Skeletal muscle tissue (tissue), 4 donors: ENCODE data around the gene UBR2. TPM values are rescaled to one million over a fixed set of nuclear protein-coding genes. Genes with fewer than 3 reads are reported as not detected.
"Not testable (repeated sequence)": the region's sequence is repeated elsewhere in the genome, so short reads cannot be mapped to it uniquely, and the experiment has no call there.

Experiments
- H3K27ac ChIP-seq: one replicate; pipeline ENCODE4 v1.7.0; 2013; ENCODE audit warnings: mild to moderate bottlenecking, low read depth, low read length, inconsistent platforms
- H3K27me3 ChIP-seq, 3 donors: one replicate each; pipeline ENCODE4 v1.7.0; 2013; ENCODE audit warnings: low read length in 3 of 3; ENCODE audit not compliant: control insufficient read depth in 3 of 3, insufficient read depth in 3 of 3
- H3K36me3 ChIP-seq, 3 donors: one replicate each; pipeline ENCODE4 v1.7.0; 2013; ENCODE audit warnings: low read length in 3 of 3; ENCODE audit not compliant: control insufficient read depth in 3 of 3, insufficient read depth in 3 of 3
- H3K4me1 ChIP-seq, 3 donors: one replicate each; pipeline ENCODE4 v1.7.0; 2013; ENCODE audit warnings: low read length in 3 of 3, mild to moderate bottlenecking in 3 of 3; ENCODE audit not compliant: control insufficient read depth in 3 of 3, insufficient read depth in 3 of 3
- H3K4me3 ChIP-seq, 3 donors: one replicate each; pipeline ENCODE4 v1.7.0; 2013; ENCODE audit warnings: low read length in 3 of 3
- H3K9ac ChIP-seq, 3 donors: one replicate each; pipeline ENCODE4 v1.7.0; 2013; ENCODE audit warnings: low read length in 3 of 3, mild to moderate bottlenecking in 3 of 3, moderate library complexity in 2 of 3, low read depth in 1 of 3
- H3K9me3 ChIP-seq, 3 donors: one replicate each; pipeline ENCODE4 v1.7.0; 2013; ENCODE audit warnings: low read length in 3 of 3; ENCODE audit not compliant: control insufficient read depth in 3 of 3
- total RNA-seq: library from RNA; depleted of rRNA; stranded (reverse); fragments of >200 nt; gene quantifications from one replicate; pipeline ENCODE4 v1.2.3, GENCODE V29; 2014
- donor health status: Osteomylitis.

Gene UBR2
- total RNA-seq, 1 donor from 2014 or later, result 24.0 TPM

- Histone ChIP-seq H3K9ac (no peak overlapping the region), H3K36me3 (peaks cover 23 to 61% (median 48%) of the 10 kb centered on the region in 3 donors), H3K4me3 (no peak overlapping the region), H3K9me3 (no peaks in the 10 kb centered on the region), H3K4me1 (no peaks in the 10 kb centered on the region), H3K27ac (no peak overlapping the region), H3K27me3 (no peaks in the 10 kb centered on the region)
These were observed 73.9 kb downstream of the UBR2 start for GRCh38 chr6:42637681-42638080.

GRCh38 chr6:42642794-42643193, 79.0 kb downstream of the UBR2 start:
- H3K27ac ChIP-seq, result no peak overlapping the region
- no peak overlapping the region for H3K9ac ChIP-seq
- no peaks in the 10 kb centered on the region for H3K27me3 ChIP-seq
- H3K36me3 ChIP-seq, result peaks cover 26 to 68% (median 50%) of the 10 kb centered on the region in 3 donors
- H3K9me3 ChIP-seq, result no peaks in the 10 kb centered on the region
- H3K4me1 ChIP-seq, result no peaks in the 10 kb centered on the region
- no peak overlapping the region for H3K4me3 ChIP-seq

GRCh38 chr6:42644211-42644610, 80.4 kb downstream of the UBR2 start:
- Histone ChIP-seq H3K4me1 (no peaks in the 10 kb centered on the region), H3K27ac (no peak overlapping the region), H3K9ac (no peak overlapping the region), H3K4me3 (no peak overlapping the region), H3K27me3 (no peaks in the 10 kb centered on the region), H3K9me3 (no peaks in the 10 kb centered on the region), H3K36me3 (peaks cover 28 to 66% (median 55%) of the 10 kb centered on the region in 3 donors)

GRCh38 chr6:42652024-42652746, 88.4 kb downstream of the UBR2 start:
- Histone ChIP-seq H3K4me1 (no peaks in the 10 kb centered on the region), H3K9ac (no peak overlapping the region), H3K27ac (no peak overlapping the region), H3K4me3 (no peak overlapping the region), H3K9me3 (no peaks in the 10 kb centered on the region), H3K36me3 (peaks cover 16 to 53% (median 53%) of the 10 kb centered on the region in 3 donors), H3K27me3 (no peaks in the 10 kb centered on the region)

GRCh38 chr6:42653851-42654250, 90.0 kb downstream of the UBR2 start:
- H3K36me3 ChIP-seq, result peaks cover 20 to 59% (median 56%) of the 10 kb centered on the region in 3 donors

DNA sequence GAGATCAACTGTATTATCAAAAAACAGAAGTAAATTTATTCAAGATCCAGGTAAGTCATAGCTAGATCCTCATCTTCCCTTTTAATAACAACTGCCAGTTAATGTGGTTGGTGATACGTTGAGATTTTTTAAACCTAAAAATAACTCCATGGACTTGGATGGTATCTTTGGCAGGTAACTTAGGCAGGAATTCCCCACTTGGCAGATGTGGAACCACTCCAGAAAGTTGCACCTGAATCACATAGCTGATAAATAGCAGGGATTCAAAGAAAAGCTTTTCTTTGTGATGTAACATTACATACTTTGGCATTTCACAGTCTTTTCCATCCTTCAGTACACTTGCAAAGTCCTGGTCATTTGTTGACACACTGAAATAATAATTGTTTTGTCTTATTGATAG, 96.0 kb downstream of the UBR2 start:
- Histone ChIP-seq H3K4me1 (peaks cover 0 to 5% (median 4%) of the 10 kb centered on the region in 3 donors), H3K36me3 (peaks cover 22 to 55% (median 49%) of the 10 kb centered on the region in 3 donors), H3K27ac (no peak overlapping the region), H3K9me3 (no peaks in the 10 kb centered on the region), H3K9ac (peak overlapping the region in 1 of 3 donors; percentile 24), H3K27me3 (no peaks in the 10 kb centered on the region), H3K4me3 (no peak overlapping the region)

More at GRCh38 chr6:42653851-42654250, 90.0 kb downstream of the UBR2 start:
- Histone ChIP-seq H3K9me3 (no peaks in the 10 kb centered on the region), H3K27me3 (no peaks in the 10 kb centered on the region), H3K4me1 (no peaks in the 10 kb centered on the region), H3K9ac (no peak overlapping the region), H3K4me3 (no peak overlapping the region), H3K27ac (no peak overlapping the region)

DNA sequence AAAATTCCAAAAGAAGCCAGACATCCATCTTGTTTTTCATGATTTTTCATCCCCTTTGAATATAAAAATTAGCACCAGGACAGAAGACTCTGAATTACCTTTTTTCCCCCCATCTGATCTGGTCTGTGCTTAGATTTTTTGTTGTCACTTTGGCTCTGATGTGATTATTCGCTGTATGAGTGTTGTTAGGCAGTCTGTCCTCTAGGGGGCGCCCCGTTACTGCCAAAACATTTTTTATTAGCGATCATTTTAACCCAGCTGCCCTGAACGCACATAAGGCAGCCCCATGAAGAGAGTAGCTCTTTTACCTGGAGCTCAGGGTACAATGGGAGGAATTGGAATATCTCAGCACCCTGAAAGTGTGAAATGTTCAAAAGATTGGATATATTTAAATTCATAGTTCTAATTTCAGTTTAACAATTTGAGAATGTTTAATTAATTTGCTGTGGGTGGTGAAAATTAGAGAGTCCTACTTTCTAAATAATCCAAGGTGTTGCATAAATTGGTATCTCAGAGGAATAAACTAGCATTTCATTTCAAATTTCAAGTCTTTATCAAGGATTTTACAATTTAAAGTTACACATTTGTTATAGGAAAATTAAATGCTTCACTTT, 97.8 kb downstream of the UBR2 start:
- Histone ChIP-seq H3K9me3 (no peaks in the 10 kb centered on the region), H3K27ac (no peak overlapping the region), H3K9ac (peak overlapping the region in 1 of 3 donors; percentile 5), H3K36me3 (peaks cover 26 to 61% (median 51%) of the 10 kb centered on the region in 3 donors), H3K4me1 (peaks cover 0 to 5% (median 4%) of the 10 kb centered on the region in 3 donors), H3K4me3 (no peak overlapping the region), H3K27me3 (no peaks in the 10 kb centered on the region)

DNA sequence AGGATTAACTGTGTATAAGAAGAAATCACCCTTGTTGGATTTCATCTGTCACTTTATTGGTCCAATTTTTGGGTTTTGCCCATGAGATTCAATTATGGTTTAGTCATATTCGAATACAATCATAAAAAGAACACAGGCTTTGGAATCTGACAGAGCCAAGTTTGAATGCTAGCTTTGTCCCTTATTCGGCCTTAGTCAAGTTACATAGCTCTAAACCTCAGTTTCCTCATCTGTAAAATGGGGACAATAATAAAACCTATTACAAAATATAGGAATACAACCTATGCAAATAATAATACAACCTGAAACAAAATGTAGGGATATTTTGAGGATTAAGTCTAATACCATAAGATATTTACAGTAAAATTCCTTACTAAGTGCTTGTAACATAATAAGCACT, 100.9 kb downstream of the UBR2 start:
- no peak overlapping the region for H3K27ac ChIP-seq
- H3K27me3 ChIP-seq, result no peaks in the 10 kb centered on the region
- no peak overlapping the region for H3K9ac ChIP-seq
- H3K9me3 ChIP-seq, result no peaks in the 10 kb centered on the region
- peaks cover 0 to 4% (median 2%) of the 10 kb centered on the region in 3 donors for H3K4me1 ChIP-seq
- H3K36me3 ChIP-seq, result peaks cover 26 to 56% (median 43%) of the 10 kb centered on the region in 3 donors
- H3K4me3 ChIP-seq, result no peak overlapping the region

DNA sequence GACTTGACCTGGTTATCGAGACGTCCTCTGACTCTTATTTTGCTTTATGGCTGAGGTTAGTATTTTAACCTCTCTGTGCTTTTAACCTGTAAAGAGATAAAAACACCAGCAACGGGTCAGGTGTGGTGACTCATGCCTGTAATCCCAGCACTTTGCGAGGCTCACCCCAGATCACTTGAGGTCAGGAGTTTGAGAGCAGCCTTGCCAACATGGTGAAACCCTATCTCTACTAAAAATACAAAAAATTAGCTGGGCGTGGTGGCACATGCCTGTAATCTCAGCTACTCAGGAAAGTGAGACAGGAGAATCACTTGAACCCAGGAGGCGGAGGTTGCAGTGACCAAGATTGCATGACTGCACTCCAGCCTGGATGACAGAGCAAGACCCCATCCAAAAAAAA, 110.5 kb downstream of the UBR2 start:
- Histone ChIP-seq H3K4me1 (peaks cover 17 to 34% (median 28%) of the 10 kb centered on the region in 3 donors), H3K27ac (peak overlapping the region; percentile 64), H3K9ac (peak overlapping the region; percentile 0 to 65 (median 15)), H3K36me3 (peaks cover 38 to 71% (median 46%) of the 10 kb centered on the region in 3 donors)
- not testable (repeated sequence) for H3K9me3 ChIP-seq, H3K27me3 ChIP-seq, H3K4me3 ChIP-seq

GRCh38 chr6:42674780-42675179, 111.0 kb downstream of the UBR2 start:
- H3K9me3 ChIP-seq, result no peaks in the 10 kb centered on the region
- peaks cover 17 to 34% (median 28%) of the 10 kb centered on the region in 3 donors for H3K4me1 ChIP-seq
- no peak overlapping the region for H3K4me3 ChIP-seq
- H3K9ac ChIP-seq, result peak overlapping the region; percentile 0 to 65 (median 15)
- H3K36me3 ChIP-seq, result peaks cover 36 to 70% (median 45%) of the 10 kb centered on the region in 3 donors
- H3K27ac ChIP-seq, result peak overlapping the region; percentile 64
- H3K27me3 ChIP-seq, result no peaks in the 10 kb centered on the region
